HUES6 (cell line): ENCODE results near the gene ARHGAP26.

Experiments used
- H3K27ac ChIP-seq: 2 replicates; pipeline ENCODE4 v1.7.0; 2013; ENCODE audit warnings: low read depth, mild to moderate bottlenecking, low read length, inconsistent platforms
- H3K27me3 ChIP-seq: 2 replicates; pipeline ENCODE4 v1.6.1; 2013; ENCODE audit warnings: low read length; ENCODE audit not compliant: control insufficient read depth, insufficient read depth
- H3K36me3 ChIP-seq: 2 replicates; pipeline ENCODE4 v1.6.1; 2013; ENCODE audit warnings: low read length; ENCODE audit not compliant: control insufficient read depth, insufficient read depth
- H3K4me1 ChIP-seq: 2 replicates; pipeline ENCODE4 v1.6.1; 2013; ENCODE audit warnings: low read length; ENCODE audit not compliant: control insufficient read depth, insufficient read depth
- H3K4me3 ChIP-seq: 2 replicates; pipeline ENCODE4 v1.5.1; 2013; ENCODE audit warnings: low read depth, low read length
- H3K9ac ChIP-seq: one replicate; pipeline ENCODE4 v1.6.1; 2013; ENCODE audit warnings: mild to moderate bottlenecking, low read length
- H3K9me3 ChIP-seq: 2 replicates; pipeline ENCODE4 v1.6.1; 2013; ENCODE audit warnings: low read depth, low read length; ENCODE audit not compliant: control insufficient read depth, insufficient read depth

ARHGAP26 gene

GRCh38 chr5:143142596-143143435 is 372.6 kb downstream of the ARHGAP26 start:
- no peak overlapping the region for H3K4me3 ChIP-seq
- no peaks in the 10 kb centered on the region for H3K27me3 ChIP-seq
- H3K27ac ChIP-seq: no peak overlapping the region
- H3K9me3 ChIP-seq: no peaks in the 10 kb centered on the region
- H3K9ac ChIP-seq: no peak overlapping the region
- peaks cover 4% of the 10 kb centered on the region for H3K36me3 ChIP-seq
- 0 out of 2 replicates have a peak, but pooled peaks cover 5% of the 10 kb centered on the region for H3K4me1 ChIP-seq

- Histone ChIP-seq H3K4me1 (0 out of 2 replicates have a peak, but pooled peaks cover 5% of the 10 kb centered on the region), H3K9ac (no peak overlapping the region)
These were observed 373.8 kb downstream of the ARHGAP26 start for GRCh38 chr5:143143973-143144372.

GRCh38 chr5:143145243-143146160 is 375.3 kb downstream of the ARHGAP26 start:
- Histone ChIP-seq H3K9ac (no peak overlapping the region), H3K4me3 (no peak overlapping the region), H3K36me3 (peaks cover 7% of the 10 kb centered on the region), H3K4me1 (0 out of 2 replicates have a peak, but pooled peaks cover 5% of the 10 kb centered on the region), H3K27ac (no peak overlapping the region), H3K27me3 (no peaks in the 10 kb centered on the region), H3K9me3 (no peaks in the 10 kb centered on the region)

More at GRCh38 chr5:143143973-143144372, 373.8 kb downstream of the ARHGAP26 start:
- no peaks in the 10 kb centered on the region for H3K27me3 ChIP-seq
- peaks cover 4% of the 10 kb centered on the region for H3K36me3 ChIP-seq
- H3K9me3 ChIP-seq: no peaks in the 10 kb centered on the region
- no peak overlapping the region for H3K4me3 ChIP-seq
- H3K27ac ChIP-seq: no peak overlapping the region

- H3K4me1 ChIP-seq: 0 out of 2 replicates have a peak, but pooled peaks cover 5% of the 10 kb centered on the region
- no peak overlapping the region for H3K27ac ChIP-seq
- no peak overlapping the region for H3K4me3 ChIP-seq
These were observed 376.0 kb downstream of the ARHGAP26 start for GRCh38 chr5:143146161-143146560.

GRCh38 chr5:143147383-143147782 is 377.2 kb downstream of the ARHGAP26 start:
- H3K9me3 ChIP-seq: no peaks in the 10 kb centered on the region

More at GRCh38 chr5:143146161-143146560, 376.0 kb downstream of the ARHGAP26 start:
- Histone ChIP-seq H3K36me3 (peaks cover 7% of the 10 kb centered on the region), H3K9ac (no peak overlapping the region), H3K27me3 (no peaks in the 10 kb centered on the region), H3K9me3 (no peaks in the 10 kb centered on the region)

GRCh38 chr5:143147902-143148301 is 377.7 kb downstream of the ARHGAP26 start:
- no peaks in the 10 kb centered on the region for H3K27me3 ChIP-seq
- peaks cover 7% of the 10 kb centered on the region for H3K36me3 ChIP-seq

More at GRCh38 chr5:143147383-143147782, 377.2 kb downstream of the ARHGAP26 start:
- Histone ChIP-seq H3K9ac (no peak overlapping the region), H3K27ac (no peak overlapping the region), H3K4me3 (no peak overlapping the region), H3K4me1 (0 out of 2 replicates have a peak, but pooled peaks cover 5% of the 10 kb centered on the region), H3K36me3 (peaks cover 7% of the 10 kb centered on the region), H3K27me3 (no peaks in the 10 kb centered on the region)

GRCh38 chr5:143148771-143149170 is 378.6 kb downstream of the ARHGAP26 start:
- Histone ChIP-seq H3K36me3 (peaks cover 7% of the 10 kb centered on the region), H3K4me1 (no peaks in the 10 kb centered on the region), H3K27ac (no peak overlapping the region), H3K4me3 (no peak overlapping the region), H3K9me3 (no peaks in the 10 kb centered on the region), H3K9ac (no peak overlapping the region), H3K27me3 (no peaks in the 10 kb centered on the region)

More at GRCh38 chr5:143147902-143148301, 377.7 kb downstream of the ARHGAP26 start:
- Histone ChIP-seq H3K9me3 (no peaks in the 10 kb centered on the region), H3K9ac (no peak overlapping the region), H3K4me3 (no peak overlapping the region), H3K4me1 (0 out of 2 replicates have a peak, but pooled peaks cover 1% of the 10 kb centered on the region), H3K27ac (no peak overlapping the region)

- Histone ChIP-seq H3K4me1 (peaks cover under 1% of the 10 kb centered on the region; the same call in 1 of the 2 replicates), H3K4me3 (no peak overlapping the region), H3K27ac (no peak overlapping the region), H3K9ac (no peak overlapping the region), H3K9me3 (no peaks in the 10 kb centered on the region), H3K27me3 (no peaks in the 10 kb centered on the region), H3K36me3 (peaks cover 7% of the 10 kb centered on the region)
These were observed 379.6 kb downstream of the ARHGAP26 start for GRCh38 chr5:143149759-143150158.

- Histone ChIP-seq H3K4me1 (peaks cover 9% of the 10 kb centered on the region), H3K36me3 (peaks cover 7% of the 10 kb centered on the region), H3K27ac (no peak overlapping the region), H3K9me3 (no peaks in the 10 kb centered on the region), H3K9ac (no peak overlapping the region), H3K4me3 (no peak overlapping the region), H3K27me3 (no peaks in the 10 kb centered on the region)
These were observed 381.0 kb downstream of the ARHGAP26 start for GRCh38 chr5:143151056-143151700.

- peaks cover 9% of the 10 kb centered on the region for H3K4me1 ChIP-seq
These were observed 382.3 kb downstream of the ARHGAP26 start for GRCh38 chr5:143152445-143152844.

More at GRCh38 chr5:143152445-143152844, 382.3 kb downstream of the ARHGAP26 start:
- Histone ChIP-seq H3K27ac (no peak overlapping the region), H3K27me3 (no peaks in the 10 kb centered on the region), H3K9me3 (no peaks in the 10 kb centered on the region), H3K9ac (no peak overlapping the region), H3K4me3 (no peak overlapping the region), H3K36me3 (peaks cover 5% of the 10 kb centered on the region)
